Activated CD4-positive, alpha-beta T cell treated with anti-CD3 and anti-CD28 coated beads for 1 hour (primary cell): ENCODE data around the gene ZNHIT2.
A peak's percentile ranks its signal among the peaks of the same experiment; 100 is the strongest.

Source experiments
- DNase-seq: peaks from one replicate; pipeline ENCODE4 v3.0.0-alpha.2; 2020

Gene ZNHIT2

DNA sequence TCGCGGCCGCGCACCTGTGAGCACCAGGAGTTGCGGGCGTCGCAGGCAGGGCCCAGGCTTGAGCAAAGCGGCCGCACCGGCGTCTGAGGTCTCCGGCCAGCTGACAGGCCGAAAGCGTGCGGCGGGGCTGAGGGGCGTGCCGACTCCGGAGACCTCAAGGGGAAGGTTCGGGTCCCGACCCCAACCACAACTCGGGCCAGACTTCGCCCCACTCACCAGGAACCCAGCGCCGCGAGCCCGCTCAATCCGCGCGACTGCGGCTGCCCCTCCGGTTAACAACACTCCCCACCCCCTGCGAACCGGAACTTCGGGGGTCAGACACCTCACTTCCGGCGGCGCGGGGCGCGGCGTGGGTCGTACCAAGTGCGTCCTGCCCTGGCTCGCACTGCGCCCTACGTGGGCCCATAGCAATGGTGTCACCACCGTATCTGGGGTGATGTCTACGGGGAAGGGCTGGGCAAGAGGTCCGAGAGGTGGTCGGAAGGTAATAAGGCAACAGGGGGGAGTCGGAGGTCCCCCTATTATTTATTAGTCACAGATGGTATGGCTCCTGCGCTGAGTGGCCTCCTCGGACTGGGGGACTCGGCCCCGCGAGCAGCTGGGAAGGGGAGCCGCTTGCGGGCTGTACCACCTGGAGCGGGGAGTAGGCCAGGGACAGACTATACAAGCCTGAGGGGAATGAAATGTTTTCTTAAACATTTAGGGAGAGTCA lies 16.9 kb upstream of the ZNHIT2 start, which contains the start of gene SYVN1:
Gene SYVN1, minus strand, starts transcription at position 280 of the 712 bp plus-strand sequence. CDS start 918 bp downstream, outside the sequence.
- DNase-seq, result peak; percentile 87

DNA sequence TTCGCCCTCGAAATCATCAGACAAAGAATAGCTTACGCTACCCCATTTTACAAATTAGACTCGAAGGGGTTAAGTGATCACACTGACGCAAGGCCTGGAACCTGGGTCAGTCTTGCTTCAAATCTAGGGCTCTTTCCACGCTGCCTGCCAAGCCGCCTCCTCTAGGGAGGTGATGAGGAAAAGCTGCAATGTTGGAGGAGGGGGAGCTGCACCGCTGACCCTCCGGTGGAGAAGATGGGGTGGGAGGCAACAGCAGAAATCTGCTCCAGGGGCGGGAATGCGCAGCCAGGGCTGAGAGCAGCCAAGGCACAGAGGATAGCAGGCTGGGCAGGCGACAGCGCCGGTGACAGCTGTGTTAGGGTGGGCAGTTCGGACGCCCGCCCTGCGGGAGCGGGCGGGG lies 16.2 kb upstream of the ZNHIT2 start:
- no peak for DNase-seq

DNA sequence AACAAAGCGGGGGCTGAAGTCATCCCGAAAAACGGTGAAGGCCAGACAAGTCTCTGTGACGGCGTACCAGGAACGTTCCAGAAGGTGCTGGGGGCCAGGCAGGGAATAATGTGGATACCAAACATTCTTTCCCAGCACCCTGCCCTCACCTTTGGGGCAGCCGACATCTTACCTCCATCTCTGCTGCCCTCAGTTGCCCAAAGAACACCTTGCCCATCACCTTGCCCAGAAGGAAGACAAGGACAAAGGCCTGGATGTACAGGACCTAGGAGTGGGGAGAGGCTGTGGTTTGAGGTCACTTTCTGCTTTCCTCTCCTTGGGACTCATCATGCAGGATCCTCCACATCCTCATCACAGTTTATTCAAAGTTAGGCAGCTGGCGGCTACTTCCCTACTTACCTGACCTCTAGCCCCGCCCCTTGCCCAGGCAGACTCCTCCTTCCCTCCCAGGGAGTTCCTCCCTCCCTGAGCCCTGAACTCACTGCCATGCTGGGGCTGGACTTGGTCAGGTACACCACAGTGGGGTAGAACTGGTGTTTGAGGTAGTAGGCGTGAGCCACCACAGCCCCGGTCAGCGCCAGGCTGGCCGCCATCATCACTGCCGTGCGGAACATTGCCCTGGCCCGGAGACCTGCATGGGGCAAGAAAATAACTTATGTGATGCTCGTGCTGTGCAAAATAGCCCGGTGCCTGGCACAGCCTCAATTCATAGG lies 15.6 kb upstream of the ZNHIT2 start:
- no peak for DNase-seq

DNA sequence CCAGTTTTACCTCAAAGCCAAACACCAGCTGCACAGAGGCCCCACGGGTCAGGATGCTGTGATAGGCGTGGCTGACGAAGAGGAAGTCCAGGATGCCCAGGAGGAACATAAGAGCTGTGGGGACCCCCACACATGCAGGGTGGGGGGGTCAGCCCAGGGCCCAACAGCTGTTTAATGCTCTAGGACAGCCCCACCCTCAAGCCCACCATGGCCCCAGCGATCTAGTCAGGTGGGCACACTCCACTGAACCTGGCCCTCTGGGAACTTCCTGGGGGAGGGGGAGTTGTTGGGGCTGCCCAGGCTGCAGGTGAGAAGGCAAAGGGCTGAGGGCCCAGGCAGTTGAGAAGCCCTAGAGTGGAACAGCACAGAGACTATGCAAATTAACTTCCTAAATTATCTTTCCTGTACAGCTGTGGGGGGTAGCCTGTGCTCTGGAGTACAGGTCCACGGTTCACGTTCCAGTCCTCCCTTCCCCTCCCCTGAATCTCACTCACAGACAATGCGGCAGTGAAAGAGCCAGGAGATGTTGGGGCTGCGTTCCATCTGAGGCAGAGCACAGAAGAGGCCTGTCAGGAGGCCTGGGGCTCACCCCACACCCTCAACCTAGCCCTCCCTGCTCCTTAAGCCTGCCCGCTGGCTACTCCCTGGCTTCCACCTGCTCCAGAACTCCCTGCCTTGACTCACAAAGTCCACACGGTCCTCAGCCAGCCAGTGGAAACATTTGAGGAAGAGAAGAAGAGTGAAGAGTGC lies 14.9 kb upstream of the ZNHIT2 start:
- DNase-seq, result no peak

DNA sequence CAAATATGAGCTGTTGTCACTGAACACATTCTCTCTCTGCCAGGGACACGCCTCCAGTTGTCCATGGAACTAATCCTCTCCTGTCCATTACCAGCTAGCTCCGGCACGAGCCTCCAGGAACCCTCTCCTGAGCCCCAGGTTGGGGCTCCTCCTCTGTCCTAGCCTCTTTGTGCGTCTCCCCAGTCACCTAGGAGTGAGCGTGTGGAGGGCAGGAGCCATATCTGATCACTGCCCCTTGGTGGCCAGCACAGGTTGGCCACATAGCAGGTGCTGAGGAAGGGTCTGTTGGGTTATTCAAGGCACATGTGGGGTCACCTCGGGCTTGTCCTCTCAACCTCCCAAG lies 14.4 kb upstream of the ZNHIT2 start:
- no peak for DNase-seq

DNA sequence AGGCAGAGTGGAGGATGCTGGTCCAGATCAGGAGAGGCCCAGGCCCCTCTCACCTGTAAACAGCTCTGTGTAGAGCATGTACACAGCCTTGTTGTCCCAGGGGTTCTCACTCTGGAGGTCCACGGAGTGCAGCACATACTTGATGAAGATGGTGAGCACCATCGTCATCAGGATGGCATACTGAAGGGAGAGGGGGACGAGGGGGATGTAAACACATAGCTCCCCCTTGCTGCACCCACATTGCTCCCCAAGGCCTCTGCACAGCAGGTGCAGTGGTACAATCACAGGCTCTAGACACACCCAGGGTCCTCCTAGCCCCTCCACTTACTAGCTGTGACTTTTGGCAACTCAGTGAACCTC lies 13.9 kb upstream of the ZNHIT2 start:
- DNase-seq, result no peak

DNA sequence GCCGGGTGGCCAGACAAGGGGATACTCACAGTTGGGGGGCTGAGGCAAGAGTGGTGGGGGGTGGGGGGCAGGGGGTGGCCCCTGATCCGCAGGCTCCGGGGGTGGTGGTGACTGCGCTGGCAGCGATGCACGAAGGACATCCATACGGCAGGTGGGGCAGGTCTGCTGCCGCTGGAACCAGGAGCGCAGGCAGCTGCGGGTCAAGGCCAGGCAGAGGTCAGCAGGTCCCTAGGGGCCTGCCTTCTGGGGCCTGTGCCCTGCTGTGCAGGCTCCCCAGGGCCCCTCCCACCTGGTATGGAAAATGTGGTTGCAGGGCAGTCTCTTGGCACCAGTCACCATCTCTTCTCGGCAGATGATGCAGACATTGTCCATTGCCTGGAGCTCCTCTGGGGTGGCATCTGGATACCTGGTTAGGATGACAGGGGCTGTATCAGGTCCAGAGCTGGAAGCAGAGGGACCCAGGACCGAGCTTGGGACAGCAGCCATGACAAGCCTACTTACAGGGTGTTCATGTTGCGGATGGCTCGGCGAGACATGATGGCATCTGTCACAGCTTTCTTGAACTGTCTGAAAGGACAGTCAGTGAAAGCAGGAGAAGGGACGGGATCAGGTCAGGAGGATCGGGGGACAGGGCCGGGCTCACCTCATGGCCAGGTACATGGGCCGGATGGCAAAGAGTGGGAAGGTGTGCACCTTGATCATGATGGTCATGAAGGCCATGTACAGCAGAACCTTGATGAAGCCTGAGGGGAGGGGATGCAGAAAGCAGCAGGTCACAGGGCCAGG lies 13.3 kb upstream of the ZNHIT2 start:
- no peak for DNase-seq

DNA sequence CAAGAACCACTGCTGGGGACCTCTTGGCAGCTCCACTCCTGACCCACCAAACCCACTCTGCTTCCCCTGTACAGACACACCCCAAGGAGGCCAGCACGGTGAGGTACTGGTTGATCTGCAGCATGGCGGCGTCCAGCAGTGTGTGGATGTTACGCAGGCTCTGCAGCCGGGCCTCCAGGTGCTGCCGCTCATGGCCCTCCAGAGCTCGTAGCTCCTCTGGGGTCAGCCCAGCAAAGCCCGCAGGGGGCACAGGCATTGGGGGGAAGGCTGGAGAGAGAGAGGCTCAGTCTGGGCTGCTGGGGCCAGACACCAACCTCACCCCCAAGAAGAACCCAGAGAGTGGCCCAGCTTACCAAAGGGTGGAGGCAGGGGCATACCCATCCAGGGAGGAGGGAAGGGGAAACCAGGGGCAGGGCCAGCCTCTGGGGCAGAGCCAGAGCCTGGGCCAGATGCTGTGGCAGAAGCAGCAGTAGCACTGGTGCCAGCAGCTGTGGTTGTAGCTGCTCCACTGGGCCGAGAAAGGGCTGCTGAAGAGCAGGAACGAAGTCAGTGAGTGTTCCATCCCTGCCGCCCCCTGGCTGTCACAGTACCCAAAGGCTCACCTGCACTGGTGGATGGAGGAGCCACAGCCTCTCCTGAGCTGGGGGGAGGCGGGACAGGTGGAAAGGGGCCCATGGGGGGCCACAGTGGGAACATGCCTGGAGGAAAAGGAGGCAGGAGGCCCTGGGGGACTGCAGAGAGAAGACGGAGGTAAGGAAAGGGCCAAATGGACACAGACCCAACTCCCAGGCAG lies 12.3 kb upstream of the ZNHIT2 start:
- DNase-seq, result no peak

DNA sequence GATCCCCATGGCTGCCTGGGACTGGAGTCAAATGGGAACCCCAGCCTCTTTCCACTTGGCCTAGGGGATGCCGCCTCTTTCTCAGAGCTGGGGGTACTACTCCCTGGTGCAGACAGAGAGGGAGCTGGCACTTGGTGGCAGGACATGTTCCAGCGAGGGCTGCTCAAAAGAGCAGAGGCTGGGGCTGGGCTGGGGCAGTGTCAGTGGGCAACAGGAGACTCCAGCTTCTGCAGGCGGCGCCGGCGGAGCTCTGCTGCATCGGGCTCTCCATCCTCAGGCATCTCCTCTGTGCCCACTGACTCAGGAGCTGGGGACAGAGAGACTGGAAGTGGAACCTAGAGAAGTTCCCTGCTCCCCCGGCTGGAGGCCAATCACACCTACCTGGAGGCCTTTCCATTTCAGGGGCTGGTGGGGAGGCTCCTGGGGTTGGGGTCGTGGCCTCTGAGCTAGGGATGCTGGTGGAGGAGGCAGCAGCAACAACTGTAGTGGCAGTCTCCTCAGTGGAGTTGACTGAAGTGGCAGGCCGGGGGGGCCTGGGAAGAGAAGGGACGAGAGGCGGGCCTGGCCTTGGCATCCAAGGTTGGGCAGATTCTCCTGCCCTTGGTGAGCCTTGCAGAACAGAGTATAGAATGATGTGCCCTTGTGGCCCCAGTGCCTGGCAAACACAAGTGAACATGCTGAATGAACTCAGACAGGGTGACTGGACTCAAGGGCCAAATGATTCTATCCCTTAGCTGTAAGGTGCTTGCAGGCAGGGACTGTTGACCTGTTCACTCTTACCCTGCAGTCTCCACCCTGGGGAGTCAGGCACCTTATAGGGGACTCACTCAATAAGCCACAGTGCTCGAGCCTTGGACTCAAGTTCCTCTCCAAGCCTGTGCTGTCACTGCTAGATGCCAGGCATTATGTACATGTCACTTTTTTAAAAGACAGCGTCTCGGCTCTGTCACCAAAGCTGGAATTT lies 11.0 kb upstream of the ZNHIT2 start:
- DNase-seq, result no peak

DNA sequence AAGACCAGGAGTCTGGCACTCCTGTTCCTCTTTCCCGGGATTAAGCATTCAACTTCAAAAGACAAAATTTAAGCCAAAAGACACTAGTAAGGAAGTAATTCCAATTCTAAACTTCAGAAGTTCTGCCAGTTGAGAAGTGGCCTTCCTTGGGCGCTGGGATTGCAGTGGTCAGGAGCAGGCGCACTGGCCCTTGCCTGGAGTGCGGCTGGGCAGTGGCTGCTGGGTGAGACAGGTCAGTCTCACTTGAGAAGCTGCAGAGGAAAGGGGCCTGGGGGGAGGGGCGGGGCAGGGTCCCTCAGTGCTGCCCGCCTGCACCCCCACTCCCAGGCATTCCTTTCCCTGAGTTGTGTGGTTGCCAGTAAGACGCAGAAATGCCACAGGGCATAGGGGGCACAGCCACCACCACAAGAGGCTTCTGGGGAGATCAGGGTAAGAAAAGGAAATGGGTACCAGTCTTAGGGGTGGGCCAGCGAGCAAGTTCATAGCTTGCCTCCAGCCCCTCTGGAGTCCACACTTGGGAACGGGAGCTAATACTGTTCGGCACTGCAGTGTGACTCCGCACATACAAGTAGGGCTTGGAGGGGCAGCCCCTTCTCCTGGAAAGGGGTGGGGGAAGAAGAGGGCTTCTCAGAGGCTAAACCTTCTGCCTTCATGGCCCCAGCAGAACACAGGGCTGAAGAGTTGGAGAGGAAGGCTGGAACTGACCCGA lies 10.1 kb upstream of the ZNHIT2 start:
- DNase-seq, result no peak

DNA sequence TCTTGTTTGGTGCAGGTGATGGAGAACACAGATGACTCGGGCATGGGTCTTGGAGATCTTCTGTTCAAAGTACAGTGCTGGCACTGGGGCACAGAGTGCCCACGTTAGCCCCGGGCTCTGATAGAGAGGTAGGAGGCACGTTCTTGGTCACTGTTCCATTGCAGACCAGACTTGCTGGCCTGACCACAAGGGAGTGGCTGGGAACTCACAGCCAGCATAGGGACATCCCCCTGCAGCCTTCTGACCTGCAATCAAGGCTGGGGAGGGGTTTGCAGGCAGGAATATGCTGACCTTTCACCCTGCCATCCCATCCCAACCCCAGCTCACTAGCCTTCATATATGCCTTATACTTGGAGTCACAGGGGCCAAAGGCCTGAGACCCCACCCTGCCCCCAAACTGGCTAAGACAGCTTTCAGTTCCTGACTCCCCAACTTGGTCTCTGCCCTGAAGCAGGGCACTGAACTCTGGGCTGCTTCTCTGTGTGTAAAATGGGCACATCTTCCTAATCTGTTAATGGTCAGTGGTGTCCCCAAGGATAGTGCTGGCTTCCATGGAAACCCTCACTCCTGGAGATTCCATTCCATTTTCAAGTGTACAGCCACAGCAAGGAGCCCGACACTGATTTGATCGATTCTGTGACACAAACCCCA lies 9.2 kb upstream of the ZNHIT2 start:
- no peak for DNase-seq

DNA sequence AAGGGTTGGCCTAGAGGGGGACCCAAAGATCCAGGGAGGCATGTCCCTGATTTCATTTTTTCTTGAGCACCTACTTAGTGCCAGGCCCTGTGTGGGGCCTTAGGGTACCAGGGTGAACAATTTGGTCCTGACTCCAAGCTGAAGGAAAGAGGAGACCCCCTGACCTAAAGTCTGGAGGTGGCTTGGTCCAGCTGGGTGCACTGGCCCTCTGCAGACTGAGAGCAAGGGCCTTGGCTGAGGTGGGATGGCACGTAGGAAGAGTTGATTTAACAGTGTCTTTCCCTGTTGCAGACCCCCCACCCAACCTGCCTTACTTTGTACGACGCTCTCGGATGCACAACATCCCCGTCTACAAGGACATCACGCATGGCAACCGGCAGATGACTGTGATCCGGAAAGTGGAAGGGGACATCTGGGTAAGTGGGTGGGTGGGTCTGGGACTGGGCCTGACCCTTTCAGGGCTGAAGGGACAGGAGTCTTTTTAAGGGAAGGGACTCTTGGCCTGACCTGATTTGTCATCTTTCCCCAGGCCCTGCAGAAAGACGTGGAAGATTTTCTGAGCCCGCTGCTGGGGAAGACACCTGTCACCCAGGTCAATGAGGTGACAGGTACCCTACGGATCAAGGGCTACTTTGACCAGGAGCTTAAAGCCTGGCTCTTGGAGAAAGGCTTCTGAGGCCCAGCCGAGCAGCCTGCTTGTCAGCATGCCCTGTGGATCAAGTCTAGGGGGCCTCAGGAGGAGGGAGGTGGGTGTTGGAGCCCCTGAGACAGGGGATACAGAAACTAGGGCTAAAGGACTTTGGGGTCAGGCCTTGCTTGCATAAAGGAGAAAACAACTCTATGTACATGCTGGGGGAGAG lies 7.9 kb upstream of the ZNHIT2 start:
- no peak for DNase-seq

DNA sequence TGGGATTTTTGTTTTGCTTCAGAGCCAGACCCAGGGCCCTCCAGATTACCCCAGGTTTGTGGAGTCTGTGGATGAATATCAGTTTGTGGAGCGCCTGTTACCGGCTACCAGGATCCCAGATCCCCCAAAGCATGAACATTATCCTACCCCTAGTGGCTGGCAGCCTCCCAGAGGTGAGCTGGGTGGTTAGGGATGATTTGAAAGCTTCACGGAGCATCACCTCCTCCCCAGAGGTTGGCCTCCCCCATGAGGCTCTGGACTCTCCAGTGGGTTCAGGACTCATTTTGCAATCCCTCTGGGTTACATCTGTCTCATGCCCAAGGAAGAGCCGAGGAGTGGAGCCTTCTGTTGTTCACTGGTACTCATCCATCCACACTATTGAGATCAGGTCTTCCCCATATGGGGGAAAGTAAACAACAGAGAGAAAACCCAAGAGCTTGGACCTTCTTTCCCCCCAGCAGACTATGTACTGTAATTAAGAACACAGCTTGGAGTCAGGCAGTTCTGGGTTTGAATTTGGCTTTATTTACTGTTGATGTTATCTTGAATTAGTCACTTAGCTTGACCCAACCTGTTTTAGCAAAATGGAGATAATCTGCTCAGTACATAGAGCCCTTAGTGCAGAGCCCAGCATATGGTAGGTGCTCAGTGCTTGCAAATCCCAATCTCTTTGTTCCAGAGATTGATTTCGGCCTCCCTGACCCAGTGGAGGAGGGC lies 7.1 kb upstream of the ZNHIT2 start:
- DNase-seq, result no peak

DNA sequence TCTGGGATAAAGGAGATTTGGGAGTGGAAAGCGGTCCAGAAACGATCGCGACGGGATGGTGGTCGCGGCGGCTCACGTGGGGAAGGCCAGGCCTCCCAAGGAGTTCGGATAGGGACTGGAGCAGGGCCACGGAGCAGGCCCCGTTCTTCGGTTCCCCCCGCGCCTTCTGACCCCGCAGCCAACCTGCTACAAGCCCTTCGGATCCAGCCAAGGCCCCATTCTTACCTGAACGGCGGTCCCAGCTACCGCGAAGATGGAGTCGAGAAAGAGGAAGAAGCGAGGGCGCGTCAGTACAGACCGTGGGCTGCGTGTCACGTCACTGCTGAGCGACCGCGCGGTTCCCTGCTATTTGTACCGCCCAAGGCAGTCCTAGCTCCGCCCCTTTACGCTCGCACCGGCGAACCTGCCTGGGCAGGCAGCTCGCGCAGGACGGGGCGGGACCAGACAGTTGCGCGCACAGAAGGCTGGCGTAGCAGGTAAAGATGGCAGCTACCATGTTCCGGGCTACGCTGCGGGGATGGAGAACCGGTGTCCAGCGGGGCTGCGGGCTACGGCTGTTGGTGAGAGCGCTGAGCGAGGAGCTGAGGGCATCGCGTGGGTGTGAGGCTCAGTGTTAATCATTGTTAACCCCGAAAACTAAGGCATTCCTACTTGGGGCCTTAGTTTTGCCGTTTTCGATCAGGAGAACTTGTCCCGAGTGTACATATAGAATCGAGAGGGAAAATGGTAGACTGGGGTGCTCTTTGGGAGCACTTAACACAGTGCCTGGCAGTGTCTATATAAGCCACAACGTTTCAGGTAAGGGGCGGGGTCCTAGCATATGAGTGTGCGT lies 4.6 kb upstream of the ZNHIT2 start, which contains the start of the genes FAU and MRPL49:
Gene FAU, minus strand, starts transcription at position 270 of the 832 bp plus-strand sequence. CDS start 321 bp downstream, outside the sequence.
Gene MRPL49, plus strand, starts transcription at position 457 of the 832 bp plus-strand sequence. Its CDS starts 26 bp downstream, at position 483.
- peak; percentile 98 for DNase-seq

DNA sequence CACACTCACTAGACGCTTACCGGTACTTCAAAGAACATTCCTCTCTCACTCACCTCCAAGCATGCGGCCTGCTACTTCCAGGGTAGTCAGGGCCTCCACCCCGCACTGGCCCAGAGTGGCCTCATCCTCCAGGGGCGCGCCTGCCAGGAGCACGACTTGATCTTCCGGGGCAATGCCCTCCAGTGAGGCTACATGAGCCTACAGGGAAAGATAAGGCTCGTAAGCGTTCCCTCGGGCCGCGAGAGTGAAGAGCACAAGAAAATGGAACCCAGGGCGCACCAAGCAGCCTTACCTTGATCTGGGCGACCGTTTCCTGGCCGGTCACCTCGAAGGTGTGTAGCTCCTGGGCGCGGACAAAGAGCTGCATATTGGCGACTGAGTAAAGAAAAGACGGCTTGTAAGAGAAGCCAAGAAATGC lies 4.0 kb upstream of the ZNHIT2 start:
- DNase-seq, result no peak

DNA sequence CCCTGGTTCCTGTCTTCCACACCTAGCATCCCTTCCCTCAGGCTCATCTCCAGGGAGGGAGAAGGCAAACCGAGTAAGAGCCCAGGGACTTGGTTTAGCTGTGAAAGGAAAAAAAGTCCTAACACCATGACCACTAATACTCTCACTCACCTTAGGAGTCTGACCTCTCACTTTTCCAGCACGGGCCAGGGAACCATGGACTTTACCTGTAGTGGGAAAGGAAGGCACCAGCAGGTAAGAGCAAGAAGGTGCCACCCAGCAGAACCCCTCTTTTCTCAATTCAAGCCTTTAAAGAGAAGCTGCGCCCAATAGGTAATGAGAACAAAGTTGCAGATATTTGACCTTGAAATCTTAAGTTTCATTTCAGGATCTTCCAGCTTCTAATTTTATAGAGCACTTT lies 3.3 kb upstream of the ZNHIT2 start:
- no peak for DNase-seq

DNA sequence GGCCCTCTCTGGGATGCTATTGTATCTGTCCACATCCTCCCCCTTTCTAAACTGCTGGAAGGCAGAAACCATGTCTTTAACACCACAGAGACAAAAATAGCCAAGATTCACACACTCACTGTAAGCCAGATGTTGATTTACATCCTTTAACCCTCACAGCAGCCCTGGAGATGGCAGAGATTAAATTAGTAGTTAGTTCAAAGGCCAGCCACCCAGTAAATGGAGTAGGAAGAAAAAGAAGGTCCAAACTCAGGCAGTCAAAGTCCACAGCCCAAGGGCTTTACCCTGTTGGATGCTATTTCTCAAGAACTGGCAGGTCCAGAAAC lies 2.1 kb upstream of the ZNHIT2 start:
- DNase-seq, result no peak
